Mesothelial cell of epicardium (in vitro differentiated cells): ENCODE measurements around the gene C1QTNF2. TPM values are rescaled to one million over a fixed set of nuclear protein-coding genes. Genes with fewer than 3 reads are reported as not detected.

Experiments
- DNase-seq, 2 experiments: peaks; one replicate each; pipeline ENCODE4 v3.0.0; 2021; ENCODE audit warnings: low spot score in 2 of 2; ENCODE audit not compliant: unreplicated experiment in 2 of 2
- H3K27ac Mint-ChIP-seq: 2 replicates; pipeline ENCODE4 v1.8.0; 2021; ENCODE audit warnings: mixed read lengths
- H3K27me3 Mint-ChIP-seq: 2 replicates; pipeline ENCODE4 v1.8.0; 2021; ENCODE audit warnings: low read depth, mixed read lengths
- H3K36me3 Mint-ChIP-seq: 2 replicates; pipeline ENCODE4 v1.8.0; 2021; ENCODE audit warnings: mixed read lengths
- H3K4me1 Mint-ChIP-seq: 2 replicates; pipeline ENCODE4 v1.8.0; 2021; ENCODE audit warnings: mixed read lengths
- H3K4me3 Mint-ChIP-seq: 2 replicates; pipeline ENCODE4 v1.8.0; 2021; ENCODE audit warnings: mild to moderate bottlenecking, moderate library complexity, mixed read lengths
- H3K9me3 Mint-ChIP-seq: 2 replicates; pipeline ENCODE4 v1.8.0; 2021; ENCODE audit warnings: mixed read lengths
- CTCF ChIP-seq: fragments of 200-600 bp; sonication (generic); IDR thresholded peaks from one replicate; pipeline ENCODE4 v1.5.0; 2021; ENCODE audit warnings: antibody characterized with exemption; ENCODE audit not compliant: unreplicated experiment
- total RNA-seq: library from RNA; stranded (reverse); gene quantifications from 3 replicates; pipeline ENCODE4 v1.2.1, GENCODE V29; 2021

Gene C1QTNF2
- total RNA-seq, 1 donor from 2014 or later: 1.3 TPM

GRCh38 chr5:160310552-160311295, 59.7 kb downstream of the C1QTNF2 start:
- Mint-ChIP-seq H3K4me3 (peak overlapping the region; percentile 89), H3K27ac (no peak overlapping the region), H3K36me3 (peaks cover 3% of the 10 kb centered on the region), H3K27me3 (peaks cover 3% of the 10 kb centered on the region), H3K9me3 (no peaks in the 10 kb centered on the region), H3K4me1 (peaks cover 17% of the 10 kb centered on the region)
- no peak for DNase-seq
- TF ChIP-seq CTCF: no peak

GRCh38 chr5:160310140-160310539, 60.3 kb downstream of the C1QTNF2 start:
- no peak overlapping the region for H3K4me3 Mint-ChIP-seq
- peaks cover 3% of the 10 kb centered on the region for H3K36me3 Mint-ChIP-seq
- peaks cover 17% of the 10 kb centered on the region for H3K4me1 Mint-ChIP-seq
- DNase-seq: no peak
- no peak overlapping the region for H3K27ac Mint-ChIP-seq
- no peak for TF ChIP-seq CTCF
- peaks cover 3% of the 10 kb centered on the region for H3K27me3 Mint-ChIP-seq
- H3K9me3 Mint-ChIP-seq: no peaks in the 10 kb centered on the region

- Mint-ChIP-seq H3K4me1 (peaks cover 11% of the 10 kb centered on the region), H3K27me3 (no peaks in the 10 kb centered on the region), H3K9me3 (no peaks in the 10 kb centered on the region), H3K27ac (no peak overlapping the region), H3K4me3 (no peak overlapping the region), H3K36me3 (peaks cover 7% of the 10 kb centered on the region)
- no peak for TF ChIP-seq CTCF
- DNase-seq: no peak
Measured at GRCh38 chr5:160306696-160307095, 63.7 kb downstream of the C1QTNF2 start.

- Mint-ChIP-seq H3K9me3 (no peaks in the 10 kb centered on the region), H3K36me3 (peaks cover 7% of the 10 kb centered on the region), H3K4me3 (no peak overlapping the region), H3K27me3 (no peaks in the 10 kb centered on the region), H3K27ac (no peak overlapping the region), H3K4me1 (peaks cover 2% of the 10 kb centered on the region)
- DNase-seq: no peak
- TF ChIP-seq CTCF: no peak
Measured at GRCh38 chr5:160305319-160305718, 65.1 kb downstream of the C1QTNF2 start.

GRCh38 chr5:160303690-160304089, 66.7 kb downstream of the C1QTNF2 start:
- H3K36me3 Mint-ChIP-seq: peaks cover 4% of the 10 kb centered on the region

More at GRCh38 chr5:160303690-160304089, 66.7 kb downstream of the C1QTNF2 start:
- no peak overlapping the region for H3K4me3 Mint-ChIP-seq
- no peaks in the 10 kb centered on the region for H3K27me3 Mint-ChIP-seq
- H3K27ac Mint-ChIP-seq: no peak overlapping the region
- TF ChIP-seq CTCF: no peak
- DNase-seq: no peak
- peaks cover 2% of the 10 kb centered on the region for H3K4me1 Mint-ChIP-seq
- no peaks in the 10 kb centered on the region for H3K9me3 Mint-ChIP-seq
